ENCODE results near the gene DAND5. TPM values are rescaled to one million over a fixed set of nuclear protein-coding genes. Genes with fewer than 3 reads are reported as not detected.

DAND5 gene
- polyA plus RNA-seq, 3 donors = 0.06 to 0.22 (median 0.19) TPM

- no peak for DNase-seq
Observed at GRCh38 chr19:12992729-12993128, 23.4 kb downstream of the DAND5 start.

- DNase-seq = no peak
Observed at GRCh38 chr19:12993562-12993961, 24.2 kb downstream of the DAND5 start.

- peak; percentile 60 for DNase-seq
Observed at GRCh38 chr19:12994701-12995595, 25.6 kb downstream of the DAND5 start, which contains the start of gene NFIX. NFIX (plus strand) TSS chr19:12995475; CDS start chr19:12995838, 363 bp downstream.

GRCh38 chr19:12995596-12996405 lies 26.4 kb downstream of the DAND5 start:
- DNase-seq = no peak

- no peak for DNase-seq
Observed at GRCh38 chr19:12996406-12997094, 27.2 kb downstream of the DAND5 start.

- no peak for DNase-seq
Observed at GRCh38 chr19:12997179-12997966, 28.0 kb downstream of the DAND5 start.

- no peak for DNase-seq
Observed at GRCh38 chr19:12997967-12998940, 28.9 kb downstream of the DAND5 start.

- no peak for DNase-seq
Observed at GRCh38 chr19:13001166-13001501, 31.8 kb downstream of the DAND5 start.

- DNase-seq = no peak
Observed at GRCh38 chr19:13001502-13002165, 32.3 kb downstream of the DAND5 start.

GRCh38 chr19:13002166-13002898 lies 33.0 kb downstream of the DAND5 start:
- DNase-seq = no peak

- DNase-seq = no peak
Observed at GRCh38 chr19:13003081-13003480, 33.7 kb downstream of the DAND5 start.

- DNase-seq = no peak
Observed at GRCh38 chr19:13004273-13004672, 34.9 kb downstream of the DAND5 start.

- no peak for DNase-seq
Observed at GRCh38 chr19:13005253-13005652, 35.9 kb downstream of the DAND5 start.

- DNase-seq = no peak
Observed at GRCh38 chr19:13005861-13006370, 36.5 kb downstream of the DAND5 start.

GRCh38 chr19:13006431-13007281 lies 37.3 kb downstream of the DAND5 start:
- DNase-seq = no peak

GRCh38 chr19:13007292-13008045 lies 38.1 kb downstream of the DAND5 start:
- DNase-seq = no peak

Measured in renal pelvis (tissue), 4 donors.